GM11168 (cell line): ENCODE measurements around the gene OR6K3.
"Not testable (repeated sequence)": the region's sequence is repeated elsewhere in the genome, so short reads cannot be mapped to it uniquely, and the experiment has no call there.

Experiments used
- in situ Hi-C: fragments of 300-500 bp; cut with MboI; formaldehyde crosslinking; loops from one replicate; pipeline ENCODE4 v1.12.0; 2022; ENCODE audit warnings: low sequenced_read_pairs; ENCODE audit not compliant: unreplicated experiment

The OR6K3 gene

DNA sequence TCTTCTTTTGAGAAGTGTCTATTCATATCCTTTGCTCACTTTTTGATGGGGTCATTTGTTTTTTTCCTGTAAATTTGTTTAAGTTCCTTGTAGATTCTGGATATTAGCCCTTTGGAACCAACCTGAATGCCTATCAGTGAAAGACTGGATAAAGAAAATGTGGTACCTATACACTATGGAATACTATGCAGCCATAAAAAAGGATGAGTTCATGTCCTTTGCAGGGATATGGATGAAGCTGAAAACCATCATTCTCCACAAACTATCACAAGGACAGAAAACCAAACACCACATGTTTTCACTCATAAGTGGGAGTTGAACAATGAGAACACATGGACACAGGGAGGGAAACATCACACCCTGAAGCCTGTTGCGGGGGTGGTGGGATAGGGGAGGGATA is 32.2 kb downstream of the OR6K3 start:
- in situ Hi-C loops: not testable (repeated sequence)

DNA sequence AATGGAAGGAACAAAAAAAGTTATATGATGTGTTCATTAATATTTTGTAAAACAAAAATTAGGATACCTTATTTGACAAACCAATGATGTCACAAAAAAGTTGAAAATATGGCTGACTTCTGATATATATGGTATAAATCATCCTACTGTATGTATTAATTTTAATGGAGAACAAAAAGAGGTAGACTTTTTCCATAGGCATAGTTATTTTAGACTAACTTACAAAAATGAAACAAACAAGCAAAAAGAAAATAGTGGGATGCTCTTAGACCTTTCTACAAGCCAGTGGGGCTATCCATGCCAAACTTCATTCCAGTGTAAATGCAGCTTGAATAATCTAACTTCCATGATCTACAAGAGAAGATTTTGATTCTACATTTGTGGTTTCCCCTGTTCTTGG is 33.5 kb downstream of the OR6K3 start:
- in situ Hi-C loops: no loop called here

DNA sequence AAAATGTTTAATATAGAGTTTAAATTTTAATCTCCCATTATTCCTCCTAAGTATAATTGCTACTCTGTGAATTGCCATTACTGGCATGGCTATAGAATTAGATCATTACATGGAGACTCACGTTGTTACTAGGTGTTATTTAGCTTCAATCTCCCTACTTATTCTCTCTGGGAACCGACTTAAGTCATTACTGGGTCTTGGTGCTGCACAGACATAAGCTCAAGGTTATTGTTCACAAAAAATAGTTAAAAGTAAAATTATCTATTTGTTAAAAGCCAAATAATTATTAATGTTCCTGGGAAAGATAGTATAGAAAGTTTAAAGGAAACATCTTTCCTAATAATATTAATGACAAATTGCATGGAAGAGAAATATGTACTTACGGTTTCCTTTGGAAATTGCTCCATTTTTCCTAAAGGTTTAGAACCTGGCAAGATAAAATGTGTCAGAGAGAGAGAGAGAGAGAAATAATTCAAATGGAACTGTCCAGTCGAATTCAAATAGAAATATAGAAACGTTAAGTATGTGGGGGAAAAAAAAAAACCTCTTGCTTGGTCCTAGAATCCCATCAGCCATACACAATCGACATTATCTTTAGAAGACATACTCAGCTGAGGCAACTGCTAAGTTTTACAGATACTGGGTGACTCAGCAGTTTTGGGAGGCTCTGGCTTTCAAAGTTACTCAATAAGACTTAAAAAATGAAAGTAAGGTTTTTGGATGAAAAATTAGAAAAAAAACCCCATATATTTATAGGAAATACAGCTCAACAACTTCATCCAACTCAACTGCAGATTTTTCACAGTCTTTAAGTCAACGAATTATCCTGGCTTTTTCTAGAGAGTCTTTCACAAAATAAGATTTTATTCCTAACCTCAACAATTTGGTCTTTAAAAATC is 34.2 kb downstream of the OR6K3 start, which contains the start of gene SPTA1:
SPTA1 (minus strand) TSS at position 605 of the 899 bp plus-strand sequence; CDS start at position 407, 198 bp downstream.
- in situ Hi-C loops: no loop called here

GRCh38 chr1:158685085-158685484 is 35.4 kb downstream of the OR6K3 start:
- in situ Hi-C loops: no loop called here

DNA sequence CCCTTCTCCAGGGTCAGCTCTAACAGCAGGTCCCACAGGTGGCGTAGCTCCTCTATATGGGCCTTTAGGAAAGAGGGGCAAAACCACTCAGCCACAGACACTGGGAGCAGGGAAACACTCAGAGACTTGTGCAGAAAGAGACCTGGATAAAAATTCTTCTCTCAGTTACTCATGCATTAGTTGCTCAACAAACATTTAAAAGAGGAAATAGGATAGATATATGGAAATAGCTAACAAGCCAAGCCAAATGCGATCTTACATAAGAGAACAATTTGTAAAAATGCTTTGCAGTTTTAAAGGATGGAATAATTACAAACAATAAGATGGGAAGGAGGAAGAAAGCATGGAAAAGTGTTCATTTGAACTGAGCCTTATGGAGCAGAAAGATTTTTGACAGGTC is 38.9 kb downstream of the OR6K3 start:
- in situ Hi-C loops: no loop called here

GRCh38 chr1:158679289-158679688 is 41.2 kb downstream of the OR6K3 start:
- in situ Hi-C loops: no loop called here

GRCh38 chr1:158675563-158676323 is 44.8 kb downstream of the OR6K3 start:
- in situ Hi-C loops: no loop called here

GRCh38 chr1:158674302-158674701 is 46.2 kb downstream of the OR6K3 start:
- in situ Hi-C loops: no loop called here
